HG02588 (cell line): ENCODE measurements around the gene TOR1AIP1.
"Not testable (repeated sequence)": the region's sequence is repeated elsewhere in the genome, so short reads cannot be mapped to it uniquely, and the experiment has no call there.

Experiments used
- ATAC-seq: cut with Tn5 transposase; IDR thresholded peaks from one replicate; pipeline ENCODE4 v1.9.1; 2021; ENCODE audit warnings: mild to moderate bottlenecking, moderate library complexity; ENCODE audit not compliant: unreplicated experiment

The TOR1AIP1 gene

GRCh38 chr1:179882253-179883039 is at the start of gene TOR1AIP1:
Gene TOR1AIP1, plus strand, starts transcription at chr1:179882285. Its CDS starts 218 bp downstream, at chr1:179882503.
- ATAC-seq = peak; percentile 74

GRCh38 chr1:179836686-179837445 is 45.2 kb upstream of the TOR1AIP1 start:
- ATAC-seq = not testable (repeated sequence)

- ATAC-seq = no peak
These were observed 42.0 kb upstream of the TOR1AIP1 start for GRCh38 chr1:179840107-179840506.

GRCh38 chr1:179848233-179848632 is 33.9 kb upstream of the TOR1AIP1 start:
- ATAC-seq = no peak

GRCh38 chr1:179853102-179853501 is 29.0 kb upstream of the TOR1AIP1 start:
- ATAC-seq = no peak

GRCh38 chr1:179855831-179856230 is 26.3 kb upstream of the TOR1AIP1 start:
- ATAC-seq = not testable (repeated sequence)

- no peak for ATAC-seq
These were observed 25.8 kb upstream of the TOR1AIP1 start for GRCh38 chr1:179856296-179856695.

GRCh38 chr1:179857009-179857408 is 25.1 kb upstream of the TOR1AIP1 start:
- no peak for ATAC-seq

GRCh38 chr1:179860652-179861051 is 21.4 kb upstream of the TOR1AIP1 start:
- ATAC-seq = no peak

GRCh38 chr1:179865377-179865776 is 16.7 kb upstream of the TOR1AIP1 start:
- ATAC-seq = no peak

GRCh38 chr1:179866616-179867015 is 15.5 kb upstream of the TOR1AIP1 start:
- ATAC-seq = no peak

GRCh38 chr1:179867493-179868330 is 14.4 kb upstream of the TOR1AIP1 start:
- ATAC-seq = no peak

GRCh38 chr1:179870870-179871269 is 11.2 kb upstream of the TOR1AIP1 start:
- no peak for ATAC-seq

- ATAC-seq = no peak
These were observed 10.1 kb upstream of the TOR1AIP1 start for GRCh38 chr1:179871940-179872339.

- no peak for ATAC-seq
These were observed 9.5 kb upstream of the TOR1AIP1 start for GRCh38 chr1:179872558-179872957.

- no peak for ATAC-seq
These were observed 8.6 kb upstream of the TOR1AIP1 start for GRCh38 chr1:179873438-179873851.

GRCh38 chr1:179875596-179876299 is 6.3 kb upstream of the TOR1AIP1 start:
- ATAC-seq = no peak

GRCh38 chr1:179876300-179876715 is 5.8 kb upstream of the TOR1AIP1 start:
- ATAC-seq = no peak

- peak; percentile 61 for ATAC-seq
These were observed 4.4 kb upstream of the TOR1AIP1 start, which contains the start of gene TOR1AIP2 for GRCh38 chr1:179877586-179878265. Gene TOR1AIP2, minus strand, starts transcription at chr1:179877803. Its CDS starts 25,138 bp downstream, at chr1:179852665.

GRCh38 chr1:179879797-179880196 is 2.3 kb upstream of the TOR1AIP1 start:
- ATAC-seq = no peak
